Activated T-cell treated with anti-CD3 and anti-CD28 coated beads for 24 hours (primary cell): ENCODE data around the gene SOX14.

ENCODE experiments used
- DNase-seq: peaks from one replicate; pipeline ENCODE4 v3.0.0-alpha.2; 2020; ENCODE audit warnings: low read depth

The SOX14 gene

GRCh38 chr3:137768361-137769321 is 4.5 kb downstream of the SOX14 start:
- DNase-seq, result no peak

- DNase-seq, result no peak
Observed at GRCh38 chr3:137769322-137770065, 5.4 kb downstream of the SOX14 start.

- DNase-seq, result no peak
Observed at GRCh38 chr3:137770066-137770834, 6.1 kb downstream of the SOX14 start.

- DNase-seq, result no peak
Observed at GRCh38 chr3:137770835-137771399, 6.8 kb downstream of the SOX14 start.

GRCh38 chr3:137771401-137772213 is 7.5 kb downstream of the SOX14 start:
- DNase-seq, result no peak

GRCh38 chr3:137772214-137772955 is 8.3 kb downstream of the SOX14 start:
- no peak for DNase-seq

GRCh38 chr3:137778941-137779340 is 14.8 kb downstream of the SOX14 start:
- no peak for DNase-seq

GRCh38 chr3:137787529-137787928 is 23.4 kb downstream of the SOX14 start:
- DNase-seq, result no peak

GRCh38 chr3:137789236-137789635 is 25.1 kb downstream of the SOX14 start:
- DNase-seq, result no peak

GRCh38 chr3:137792626-137793271 is 28.6 kb downstream of the SOX14 start:
- DNase-seq, result no peak

GRCh38 chr3:137796993-137797392 is 32.9 kb downstream of the SOX14 start:
- no peak for DNase-seq

GRCh38 chr3:137803215-137803614 is 39.1 kb downstream of the SOX14 start:
- DNase-seq, result no peak

- DNase-seq, result no peak
Observed at GRCh38 chr3:137807998-137808397, 43.9 kb downstream of the SOX14 start.

- no peak for DNase-seq
Observed at GRCh38 chr3:137809509-137809908, 45.4 kb downstream of the SOX14 start.

GRCh38 chr3:137812023-137812422 is 47.9 kb downstream of the SOX14 start:
- DNase-seq, result no peak

GRCh38 chr3:137815251-137815650 is 51.1 kb downstream of the SOX14 start:
- DNase-seq, result no peak
